ENCODE measurements around the gene OCIAD2.

GRCh38 chr4:48851651-48852050, 54.9 kb downstream of the OCIAD2 start:
- TF ChIP-seq, protein P1, sequence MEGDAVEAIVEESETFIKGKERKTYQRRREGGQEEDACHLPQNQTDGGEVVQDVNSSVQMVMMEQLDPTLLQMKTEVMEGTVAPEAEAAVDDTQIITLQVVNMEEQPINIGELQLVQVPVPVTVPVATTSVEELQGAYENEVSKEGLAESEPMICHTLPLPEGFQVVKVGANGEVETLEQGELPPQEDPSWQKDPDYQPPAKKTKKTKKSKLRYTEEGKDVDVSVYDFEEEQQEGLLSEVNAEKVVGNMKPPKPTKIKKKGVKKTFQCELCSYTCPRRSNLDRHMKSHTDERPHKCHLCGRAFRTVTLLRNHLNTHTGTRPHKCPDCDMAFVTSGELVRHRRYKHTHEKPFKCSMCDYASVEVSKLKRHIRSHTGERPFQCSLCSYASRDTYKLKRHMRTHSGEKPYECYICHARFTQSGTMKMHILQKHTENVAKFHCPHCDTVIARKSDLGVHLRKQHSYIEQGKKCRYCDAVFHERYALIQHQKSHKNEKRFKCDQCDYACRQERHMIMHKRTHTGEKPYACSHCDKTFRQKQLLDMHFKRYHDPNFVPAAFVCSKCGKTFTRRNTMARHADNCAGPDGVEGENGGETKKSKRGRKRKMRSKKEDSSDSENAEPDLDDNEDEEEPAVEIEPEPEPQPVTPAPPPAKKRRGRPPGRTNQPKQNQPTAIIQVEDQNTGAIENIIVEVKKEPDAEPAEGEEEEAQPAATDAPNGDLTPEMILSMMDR (IDR thresholded peaks at IDR 0.05) = no peak
- TF ChIP-seq, protein P2, sequence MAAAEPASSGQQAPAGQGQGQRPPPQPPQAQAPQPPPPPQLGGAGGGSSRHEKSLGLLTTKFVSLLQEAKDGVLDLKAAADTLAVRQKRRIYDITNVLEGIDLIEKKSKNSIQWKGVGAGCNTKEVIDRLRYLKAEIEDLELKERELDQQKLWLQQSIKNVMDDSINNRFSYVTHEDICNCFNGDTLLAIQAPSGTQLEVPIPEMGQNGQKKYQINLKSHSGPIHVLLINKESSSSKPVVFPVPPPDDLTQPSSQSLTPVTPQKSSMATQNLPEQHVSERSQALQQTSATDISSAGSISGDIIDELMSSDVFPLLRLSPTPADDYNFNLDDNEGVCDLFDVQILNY (CRISPR knock-in tag; IDR thresholded peaks at IDR 0.05) = no peak
- TF ChIP-seq ZNF121 (CRISPR knock-in tag; IDR thresholded peaks at IDR 0.05) = no peak
- no peak for TF ChIP-seq ZNF416 (CRISPR knock-in tag; IDR thresholded peaks at IDR 0.05)
- TF ChIP-seq NR1H2 (CRISPR knock-in tag; IDR thresholded peaks at IDR 0.05) = no peak
- TF ChIP-seq USF2 (CRISPR knock-in tag; IDR thresholded peaks at IDR 0.05) = no peak
- TF ChIP-seq SOX15 (CRISPR knock-in tag; IDR thresholded peaks at IDR 0.05) = no peak
- TF ChIP-seq NFE2L1 (CRISPR knock-in tag; IDR thresholded peaks at IDR 0.05) = no peak
- no peak for TF ChIP-seq E2F1 (CRISPR knock-in tag; IDR thresholded peaks at IDR 0.05)
- TF ChIP-seq, protein P3, sequence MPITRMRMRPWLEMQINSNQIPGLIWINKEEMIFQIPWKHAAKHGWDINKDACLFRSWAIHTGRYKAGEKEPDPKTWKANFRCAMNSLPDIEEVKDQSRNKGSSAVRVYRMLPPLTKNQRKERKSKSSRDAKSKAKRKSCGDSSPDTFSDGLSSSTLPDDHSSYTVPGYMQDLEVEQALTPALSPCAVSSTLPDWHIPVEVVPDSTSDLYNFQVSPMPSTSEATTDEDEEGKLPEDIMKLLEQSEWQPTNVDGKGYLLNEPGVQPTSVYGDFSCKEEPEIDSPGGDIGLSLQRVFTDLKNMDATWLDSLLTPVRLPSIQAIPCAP (CRISPR knock-in tag; IDR thresholded peaks at IDR 0.05) = no peak
